ENCODE results near the gene PRSS8.
"Not testable (repeated sequence)": the region's sequence is repeated elsewhere in the genome, so short reads cannot be mapped to it uniquely, and the experiment has no call there.

The PRSS8 gene

DNA sequence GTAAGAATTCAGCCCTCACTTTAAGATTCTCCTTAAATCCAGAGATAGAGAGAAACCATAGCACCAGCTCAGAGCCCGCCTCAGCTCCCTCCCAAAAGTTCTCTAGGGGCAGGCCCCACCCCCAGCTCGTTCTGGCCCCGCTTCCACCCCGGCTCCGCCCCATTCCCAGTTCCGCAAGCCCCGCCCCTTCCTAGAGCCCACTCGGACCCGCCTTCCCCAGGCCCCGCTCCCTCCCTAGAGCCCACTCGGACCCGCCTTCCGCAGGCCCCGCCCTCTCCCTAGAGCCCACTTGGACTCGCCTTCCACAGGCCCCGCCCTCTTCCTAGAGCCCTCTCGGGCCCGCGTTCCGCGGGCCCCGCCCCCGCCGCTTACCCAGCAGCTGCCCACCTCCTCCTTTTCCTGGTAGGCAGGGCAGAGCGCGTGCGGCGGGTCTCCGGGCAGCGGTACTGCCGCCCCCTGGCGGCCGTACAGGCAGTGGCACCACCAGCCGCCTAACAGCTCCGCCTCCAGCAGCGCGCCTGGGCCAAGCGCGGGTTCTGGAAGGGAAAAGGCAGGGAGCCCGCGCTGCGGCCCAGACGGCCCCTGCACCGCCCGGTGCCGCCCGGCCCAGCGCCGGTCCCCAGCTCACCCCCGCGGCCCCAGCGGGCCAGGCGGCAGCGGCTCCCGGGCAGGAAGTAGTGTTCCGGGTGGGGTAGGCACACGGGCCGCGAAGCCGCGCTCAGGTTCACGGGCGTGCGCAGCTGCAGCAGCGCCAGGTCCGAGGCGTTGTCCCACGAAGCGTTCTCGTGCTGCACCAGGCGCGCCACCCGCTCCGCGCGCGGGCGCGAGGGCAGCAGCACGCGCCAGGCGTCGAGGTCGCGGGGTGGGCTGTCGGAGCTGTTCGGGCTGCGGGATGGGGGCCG is 6.8 kb upstream of the PRSS8 start:
- H3K27ac ChIP-seq: peak overlapping the region; percentile 87
- peak; percentile 82; the same call in 1 of the 2 replicates for TF ChIP-seq ZFX (IDR thresholded peaks at IDR 0.05)
- TF ChIP-seq, protein P1, sequence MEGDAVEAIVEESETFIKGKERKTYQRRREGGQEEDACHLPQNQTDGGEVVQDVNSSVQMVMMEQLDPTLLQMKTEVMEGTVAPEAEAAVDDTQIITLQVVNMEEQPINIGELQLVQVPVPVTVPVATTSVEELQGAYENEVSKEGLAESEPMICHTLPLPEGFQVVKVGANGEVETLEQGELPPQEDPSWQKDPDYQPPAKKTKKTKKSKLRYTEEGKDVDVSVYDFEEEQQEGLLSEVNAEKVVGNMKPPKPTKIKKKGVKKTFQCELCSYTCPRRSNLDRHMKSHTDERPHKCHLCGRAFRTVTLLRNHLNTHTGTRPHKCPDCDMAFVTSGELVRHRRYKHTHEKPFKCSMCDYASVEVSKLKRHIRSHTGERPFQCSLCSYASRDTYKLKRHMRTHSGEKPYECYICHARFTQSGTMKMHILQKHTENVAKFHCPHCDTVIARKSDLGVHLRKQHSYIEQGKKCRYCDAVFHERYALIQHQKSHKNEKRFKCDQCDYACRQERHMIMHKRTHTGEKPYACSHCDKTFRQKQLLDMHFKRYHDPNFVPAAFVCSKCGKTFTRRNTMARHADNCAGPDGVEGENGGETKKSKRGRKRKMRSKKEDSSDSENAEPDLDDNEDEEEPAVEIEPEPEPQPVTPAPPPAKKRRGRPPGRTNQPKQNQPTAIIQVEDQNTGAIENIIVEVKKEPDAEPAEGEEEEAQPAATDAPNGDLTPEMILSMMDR (conservative IDR thresholded peaks at IDR 0.05): peak; percentile 98

DNA sequence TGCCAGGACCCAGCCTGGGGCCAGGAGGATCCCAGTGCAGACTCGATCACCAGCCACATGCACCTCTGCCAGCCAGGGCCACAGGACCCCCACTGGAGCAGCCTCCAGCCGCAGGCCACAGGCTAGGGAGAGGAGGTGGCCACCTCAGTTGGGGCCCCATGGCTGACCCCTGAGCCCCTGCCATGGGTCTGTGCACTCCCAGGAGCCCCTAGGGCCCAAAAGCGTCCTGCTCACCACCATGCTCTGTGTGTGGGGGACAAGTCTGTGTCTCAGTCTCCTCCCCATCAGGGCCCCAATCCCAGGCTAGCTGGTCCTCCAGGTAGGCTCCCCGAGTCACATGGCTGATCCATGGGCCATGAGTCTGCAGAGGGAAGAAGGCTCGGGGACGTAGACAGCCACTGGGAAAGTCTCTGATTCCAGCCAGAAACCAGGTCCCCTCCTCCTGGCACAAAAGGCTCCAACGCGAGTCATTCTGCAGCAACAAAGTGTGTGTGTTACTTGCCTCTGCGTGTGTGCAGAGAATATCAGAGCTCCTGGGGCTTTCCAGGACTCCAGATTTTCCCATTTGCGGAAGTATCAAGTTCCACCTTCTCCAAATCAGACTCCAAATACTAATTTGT is 6.1 kb upstream of the PRSS8 start:
- peak overlapping the region; percentile 87 for H3K27ac ChIP-seq
- TF ChIP-seq, protein P1 (conservative IDR thresholded peaks at IDR 0.05): no peak
- no peak for TF ChIP-seq ZFX (IDR thresholded peaks at IDR 0.05)

DNA sequence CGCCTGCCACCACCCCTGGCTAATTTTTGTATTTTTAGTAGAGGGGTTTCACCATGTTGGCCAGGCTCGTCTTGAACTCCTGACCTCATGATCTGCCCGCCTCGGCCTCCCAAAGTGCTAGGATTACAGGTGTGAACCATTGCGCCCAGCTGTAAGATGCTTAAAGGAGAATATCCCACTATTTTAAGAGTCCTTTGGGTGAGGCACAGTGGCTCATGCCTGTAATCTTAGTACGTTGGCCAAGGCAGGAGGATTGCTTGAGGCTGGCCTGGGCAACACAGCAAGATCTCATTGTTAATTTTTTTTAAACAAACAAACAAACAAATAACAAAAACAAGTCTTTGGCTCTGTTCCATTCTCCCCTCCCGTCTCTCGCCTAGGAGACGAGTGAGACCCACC is 5.5 kb upstream of the PRSS8 start:
- H3K27ac ChIP-seq: peak overlapping the region; percentile 87

DNA sequence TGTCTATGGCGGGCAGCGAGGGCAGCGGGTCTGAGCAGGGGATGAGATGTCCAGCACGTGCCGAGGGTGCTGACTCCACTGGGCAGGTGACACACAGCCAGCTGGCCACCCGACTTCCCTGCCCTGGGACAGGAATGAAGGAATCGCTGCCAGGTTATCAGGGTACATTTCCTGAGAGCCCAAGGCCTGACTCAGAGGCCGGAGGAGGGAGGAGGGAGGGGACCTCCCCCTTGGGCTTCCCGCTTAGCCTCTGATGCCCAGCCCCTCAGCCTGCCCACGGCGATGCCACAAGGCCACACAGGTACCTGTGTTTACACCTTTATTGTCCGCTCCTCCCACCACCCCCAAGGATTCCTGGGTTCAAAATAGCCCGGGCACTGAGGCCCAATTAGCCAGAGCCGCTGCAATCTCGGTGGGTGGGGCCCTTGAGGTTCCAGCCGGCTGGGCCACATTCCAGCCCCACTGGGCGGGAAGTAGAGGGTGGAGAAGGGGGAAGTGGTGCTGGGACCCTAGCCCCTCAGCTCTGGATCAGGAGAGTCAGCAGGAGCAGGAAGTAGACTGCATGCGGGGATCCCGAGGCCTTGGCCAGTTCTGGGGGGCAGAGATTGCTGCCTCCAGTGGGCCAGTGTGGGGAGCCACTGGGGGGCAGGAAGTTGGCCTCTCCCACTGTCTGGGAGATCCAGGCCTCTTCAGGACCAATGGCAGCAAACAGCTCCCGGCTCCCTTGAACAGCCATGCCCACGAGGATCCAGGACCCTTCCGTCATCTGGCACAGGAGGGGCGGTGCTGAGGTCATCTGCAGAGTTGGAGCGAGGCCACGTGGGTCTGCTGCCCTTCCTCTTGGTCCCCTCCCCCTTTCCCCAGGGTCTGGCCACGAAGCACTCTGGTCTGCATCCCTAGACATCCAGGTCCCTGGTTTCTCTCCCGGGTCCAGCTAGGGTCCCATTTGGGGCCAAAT is 3.4 kb upstream of the PRSS8 start:
- H3K27ac ChIP-seq: no peak overlapping the region
- TF ChIP-seq, protein P1 (conservative IDR thresholded peaks at IDR 0.05): no peak
- TF ChIP-seq ZFX (IDR thresholded peaks at IDR 0.05): no peak

DNA sequence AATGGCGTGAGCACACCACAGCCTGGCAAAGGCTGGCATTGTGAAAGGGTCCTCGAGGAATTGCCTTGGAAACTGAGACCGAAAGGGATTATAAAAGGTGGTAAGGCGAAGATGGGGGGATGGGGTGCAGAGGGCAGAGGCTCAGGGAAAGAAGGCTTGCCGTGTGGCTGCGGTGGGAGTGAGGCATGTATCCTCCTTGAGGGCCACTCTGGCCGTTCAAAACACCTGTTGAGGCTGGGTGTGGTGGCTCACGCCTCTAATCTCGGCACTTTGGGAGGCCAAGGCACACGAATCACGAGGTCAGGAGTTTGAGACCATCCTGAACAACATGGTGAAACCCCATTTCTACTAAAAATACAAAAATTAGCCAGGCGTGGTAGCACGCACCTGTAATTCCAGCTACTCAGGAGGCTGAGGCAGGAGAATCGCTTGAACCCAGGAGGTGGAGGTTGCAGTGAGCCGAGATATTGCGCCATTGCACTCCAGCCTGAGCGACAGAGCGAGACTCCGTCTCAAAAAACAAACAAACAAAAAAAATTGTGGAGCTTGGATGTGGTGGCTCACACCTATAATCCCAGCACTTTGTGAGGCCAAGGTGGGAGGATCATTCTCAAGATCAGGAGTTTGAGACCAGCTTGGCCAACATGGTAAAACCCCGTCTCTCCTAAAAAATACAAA is 1.4 kb upstream of the PRSS8 start:
- not testable (repeated sequence) for H3K27ac ChIP-seq

DNA sequence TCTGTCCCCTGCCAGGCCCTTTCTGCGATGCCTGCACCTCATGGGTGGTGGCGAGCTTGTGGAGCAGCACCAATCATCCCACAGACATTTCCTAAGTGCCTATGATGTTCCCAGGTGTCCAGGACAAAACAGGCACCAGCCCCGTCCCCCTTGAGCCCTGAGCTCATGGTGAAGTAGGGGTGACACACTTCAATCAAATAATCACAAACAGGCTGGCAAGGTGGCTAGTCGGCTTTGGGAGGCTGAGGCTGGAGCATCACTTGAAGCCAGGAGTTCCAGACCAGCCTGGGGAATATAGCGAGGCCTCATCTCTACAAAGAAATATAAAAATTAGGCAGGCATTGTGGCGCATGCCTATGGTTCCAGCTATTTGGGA is 748 bp upstream of the PRSS8 start:
- TF ChIP-seq, protein P1 (conservative IDR thresholded peaks at IDR 0.05): no peak
- TF ChIP-seq ZFX (IDR thresholded peaks at IDR 0.05): no peak
- H3K27ac ChIP-seq: peak overlapping the region; percentile 76; the same call in 1 of the 2 replicates

DNA sequence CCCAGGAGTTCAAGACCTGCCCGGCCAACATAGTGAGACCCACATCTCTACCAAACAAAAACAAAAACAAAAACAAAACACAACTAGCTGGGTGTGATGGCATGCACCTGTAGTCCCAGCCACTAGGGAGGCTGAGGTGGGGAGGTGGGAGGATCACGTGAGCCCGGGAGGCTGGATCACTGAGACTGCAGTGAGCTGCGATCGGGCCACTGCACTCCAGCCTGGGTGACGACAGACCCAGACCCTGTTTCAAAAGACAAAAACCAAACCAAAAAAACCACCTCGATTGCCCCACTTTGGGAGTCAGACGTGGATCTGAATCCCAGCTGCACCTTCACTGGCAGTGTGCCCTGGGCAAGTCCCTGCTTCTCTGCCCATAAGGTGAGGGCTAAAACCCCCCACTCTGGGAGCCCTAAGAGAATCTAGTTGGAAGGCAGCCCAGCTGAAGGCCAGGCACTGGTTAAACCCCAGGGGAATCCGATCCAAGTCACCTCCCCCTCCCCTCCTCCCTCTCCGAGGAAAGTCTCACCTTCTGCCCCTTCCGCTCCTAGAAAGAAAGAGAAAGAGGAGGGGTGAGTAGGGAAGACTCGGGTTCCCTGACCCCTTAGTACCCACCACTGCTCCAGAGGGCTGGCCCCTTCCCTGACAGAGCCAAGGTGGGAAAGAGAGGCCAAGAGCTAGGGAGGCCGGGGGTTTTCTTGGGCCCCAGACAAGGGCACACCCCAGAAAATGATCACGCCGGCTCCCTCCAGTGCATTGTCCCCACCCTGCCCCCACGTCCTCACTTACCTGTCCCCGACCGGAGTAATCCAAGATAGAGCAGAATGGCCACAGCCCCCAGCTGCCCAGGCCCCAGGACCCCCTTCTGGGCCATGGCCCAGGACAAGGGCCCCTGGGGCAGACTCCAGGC is 647 bp downstream of the PRSS8 start:
- TF ChIP-seq ZFX (IDR thresholded peaks at IDR 0.05): no peak
- TF ChIP-seq, protein P1 (conservative IDR thresholded peaks at IDR 0.05): no peak
- peak overlapping the region; percentile 76 for H3K27ac ChIP-seq

Data from C4-2B (cell line).